Measurements from ENCODE around the gene TENT4A. TPM values are rescaled to one million over a fixed set of nuclear protein-coding genes. Genes with fewer than 3 reads are reported as not detected.

Gene TENT4A
- total RNA-seq, 1 donor from 2014 or later: 9.5 TPM

DNA sequence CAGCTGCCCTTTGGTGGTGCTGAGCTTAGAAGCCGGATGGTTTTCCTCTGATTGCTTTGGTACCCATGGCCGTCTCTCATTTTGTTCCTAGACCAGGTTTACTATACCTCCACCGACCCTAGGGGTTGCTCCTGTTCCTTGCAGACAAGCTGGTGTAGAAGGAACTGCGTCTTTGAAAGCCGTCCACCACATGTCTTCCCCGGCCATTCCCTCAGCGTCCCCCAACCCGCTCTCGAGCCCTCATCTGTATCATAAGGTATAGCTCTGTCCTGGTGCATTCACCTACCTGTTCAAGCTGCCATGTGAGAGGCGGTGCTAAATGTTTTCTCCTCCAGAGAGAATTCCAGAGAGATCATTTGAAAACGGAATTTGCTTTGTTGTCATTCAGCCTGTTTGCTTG, 39.5 kb downstream of the TENT4A start:
- no peaks in the 10 kb centered on the region for H3K9me3 ChIP-seq (replicated peaks)
- intact Hi-C loops (cut with micrococcal nuclease): no loop called here
- H3K27ac ChIP-seq (replicated peaks): no peak overlapping the region
- H3K27me3 ChIP-seq (ENCODE audit: low read depth): no peaks in the 10 kb centered on the region
- H3K4me3 ChIP-seq: no peak overlapping the region
- H3K4me1 ChIP-seq: peaks cover 9% of the 10 kb centered on the region
- TF ChIP-seq, protein P1, sequence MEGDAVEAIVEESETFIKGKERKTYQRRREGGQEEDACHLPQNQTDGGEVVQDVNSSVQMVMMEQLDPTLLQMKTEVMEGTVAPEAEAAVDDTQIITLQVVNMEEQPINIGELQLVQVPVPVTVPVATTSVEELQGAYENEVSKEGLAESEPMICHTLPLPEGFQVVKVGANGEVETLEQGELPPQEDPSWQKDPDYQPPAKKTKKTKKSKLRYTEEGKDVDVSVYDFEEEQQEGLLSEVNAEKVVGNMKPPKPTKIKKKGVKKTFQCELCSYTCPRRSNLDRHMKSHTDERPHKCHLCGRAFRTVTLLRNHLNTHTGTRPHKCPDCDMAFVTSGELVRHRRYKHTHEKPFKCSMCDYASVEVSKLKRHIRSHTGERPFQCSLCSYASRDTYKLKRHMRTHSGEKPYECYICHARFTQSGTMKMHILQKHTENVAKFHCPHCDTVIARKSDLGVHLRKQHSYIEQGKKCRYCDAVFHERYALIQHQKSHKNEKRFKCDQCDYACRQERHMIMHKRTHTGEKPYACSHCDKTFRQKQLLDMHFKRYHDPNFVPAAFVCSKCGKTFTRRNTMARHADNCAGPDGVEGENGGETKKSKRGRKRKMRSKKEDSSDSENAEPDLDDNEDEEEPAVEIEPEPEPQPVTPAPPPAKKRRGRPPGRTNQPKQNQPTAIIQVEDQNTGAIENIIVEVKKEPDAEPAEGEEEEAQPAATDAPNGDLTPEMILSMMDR (IDR thresholded peaks at IDR 0.05; ENCODE audit: borderline replicate concordance): no peak
- peaks cover 95% of the 10 kb centered on the region for H3K36me3 ChIP-seq
- no peak for DNase-seq

GRCh38 chr5:6753851-6754250, 40.6 kb downstream of the TENT4A start:
- Histone ChIP-seq H3K27ac (replicated peaks) (no peak overlapping the region), H3K27me3 (ENCODE audit: low read depth) (no peaks in the 10 kb centered on the region), H3K4me1 (peaks cover 9% of the 10 kb centered on the region), H3K4me3 (no peak overlapping the region), H3K9me3 (replicated peaks) (no peaks in the 10 kb centered on the region), H3K36me3 (peaks cover 92% of the 10 kb centered on the region)
- TF ChIP-seq, protein P1 (IDR thresholded peaks at IDR 0.05; ENCODE audit: borderline replicate concordance): no peak
- intact Hi-C loops (cut with micrococcal nuclease): no loop called here
- DNase-seq: no peak

DNA sequence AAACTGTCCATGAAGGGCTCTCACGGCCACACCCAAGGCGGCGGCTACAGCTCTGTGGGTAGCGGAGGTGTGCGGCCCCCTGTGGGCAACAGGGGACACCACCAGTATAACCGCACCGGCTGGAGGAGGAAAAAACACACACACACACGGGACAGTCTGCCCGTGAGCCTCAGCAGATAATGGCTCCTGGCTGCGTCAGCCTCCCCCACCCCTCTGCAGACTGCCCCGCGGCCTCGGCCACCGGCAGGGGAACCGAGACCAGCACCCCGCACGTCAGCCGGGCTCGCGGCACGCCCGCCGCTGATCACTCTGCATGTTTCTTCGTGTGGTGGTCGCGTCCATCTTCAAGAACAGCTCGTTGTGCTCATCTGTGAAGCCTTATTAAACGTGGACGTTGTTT, 41.5 kb downstream of the TENT4A start:
- H3K4me1 ChIP-seq: peaks cover 9% of the 10 kb centered on the region
- TF ChIP-seq, protein P1 (IDR thresholded peaks at IDR 0.05; ENCODE audit: borderline replicate concordance): no peak
- no peak overlapping the region for H3K27ac ChIP-seq (replicated peaks)
- no peaks in the 10 kb centered on the region for H3K27me3 ChIP-seq (ENCODE audit: low read depth)
- H3K9me3 ChIP-seq (replicated peaks): no peaks in the 10 kb centered on the region
- intact Hi-C loops (cut with micrococcal nuclease): no loop called here
- peaks cover 84% of the 10 kb centered on the region for H3K36me3 ChIP-seq
- DNase-seq: no peak
- no peak overlapping the region for H3K4me3 ChIP-seq

GRCh38 chr5:6755519-6755918, 42.3 kb downstream of the TENT4A start:
- no peaks in the 10 kb centered on the region for H3K27me3 ChIP-seq (ENCODE audit: low read depth)
- no peak overlapping the region for H3K4me3 ChIP-seq
- TF ChIP-seq, protein P1 (IDR thresholded peaks at IDR 0.05; ENCODE audit: borderline replicate concordance): no peak
- intact Hi-C loops (cut with micrococcal nuclease): no loop called here
- H3K9me3 ChIP-seq (replicated peaks): no peaks in the 10 kb centered on the region
- H3K36me3 ChIP-seq: peaks cover 78% of the 10 kb centered on the region
- peaks cover 9% of the 10 kb centered on the region for H3K4me1 ChIP-seq
- H3K27ac ChIP-seq (replicated peaks): no peak overlapping the region
- no peak for DNase-seq

DNA sequence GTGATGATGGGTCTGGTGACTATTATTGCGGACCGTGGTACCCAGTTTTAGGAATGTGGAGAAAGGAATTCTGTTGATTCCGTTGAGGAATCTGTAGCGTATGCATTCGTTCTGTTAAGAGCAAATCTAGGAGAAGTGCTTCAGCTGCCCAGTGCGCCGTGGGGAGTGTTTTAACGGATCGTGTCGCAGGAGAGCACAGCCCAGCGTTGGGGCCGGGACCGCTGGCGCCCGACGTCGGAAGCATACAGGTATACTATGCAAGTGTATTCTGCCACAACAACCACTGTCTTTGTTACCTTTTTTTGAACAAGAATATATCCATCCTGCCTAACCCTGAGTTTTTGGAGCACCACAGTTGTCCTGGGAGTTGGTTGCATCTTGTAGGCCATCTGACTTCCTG, 42.7 kb downstream of the TENT4A start:
- intact Hi-C loops (cut with micrococcal nuclease): no loop called here
- H3K27ac ChIP-seq (replicated peaks): no peak overlapping the region
- H3K36me3 ChIP-seq: peaks cover 73% of the 10 kb centered on the region
- TF ChIP-seq, protein P1 (IDR thresholded peaks at IDR 0.05; ENCODE audit: borderline replicate concordance): no peak
- H3K4me3 ChIP-seq: no peak overlapping the region
- no peaks in the 10 kb centered on the region for H3K27me3 ChIP-seq (ENCODE audit: low read depth)
- H3K4me1 ChIP-seq: peaks cover 9% of the 10 kb centered on the region
- H3K9me3 ChIP-seq (replicated peaks): no peaks in the 10 kb centered on the region
- no peak for DNase-seq

Data from left ventricle myocardium inferior (tissue), 1 donor.